Keratinocyte (primary cell): ENCODE results near the gene RARRES1.

Source experiments
- CTCF ChIP-seq, 3 experiments: IDR thresholded peaks in 1 of 3; conservative IDR thresholded peaks in 1 of 3; optimal IDR thresholded peaks in 1 of 3; 2 replicates in 2 of 3; 3 replicates in 1 of 3; pipeline versions ENCODE3 to v1.5.1; 2011; ENCODE audit warnings: low read length in 3 of 3, mild to moderate bottlenecking in 3 of 3, moderate library complexity in 2 of 3, control low read depth in 1 of 3, inconsistent platforms in 1 of 3; ENCODE audit not compliant: insufficient read depth in 2 of 3; ENCODE audit errors: extremely low read depth in 1 of 3
- EZH2 ChIP-seq: IDR thresholded peaks from one replicate; pipeline ENCODE4 v1.6.1; 2012; ENCODE audit warnings: inconsistent platforms, mild to moderate bottlenecking, low read length, moderate library complexity

DNA sequence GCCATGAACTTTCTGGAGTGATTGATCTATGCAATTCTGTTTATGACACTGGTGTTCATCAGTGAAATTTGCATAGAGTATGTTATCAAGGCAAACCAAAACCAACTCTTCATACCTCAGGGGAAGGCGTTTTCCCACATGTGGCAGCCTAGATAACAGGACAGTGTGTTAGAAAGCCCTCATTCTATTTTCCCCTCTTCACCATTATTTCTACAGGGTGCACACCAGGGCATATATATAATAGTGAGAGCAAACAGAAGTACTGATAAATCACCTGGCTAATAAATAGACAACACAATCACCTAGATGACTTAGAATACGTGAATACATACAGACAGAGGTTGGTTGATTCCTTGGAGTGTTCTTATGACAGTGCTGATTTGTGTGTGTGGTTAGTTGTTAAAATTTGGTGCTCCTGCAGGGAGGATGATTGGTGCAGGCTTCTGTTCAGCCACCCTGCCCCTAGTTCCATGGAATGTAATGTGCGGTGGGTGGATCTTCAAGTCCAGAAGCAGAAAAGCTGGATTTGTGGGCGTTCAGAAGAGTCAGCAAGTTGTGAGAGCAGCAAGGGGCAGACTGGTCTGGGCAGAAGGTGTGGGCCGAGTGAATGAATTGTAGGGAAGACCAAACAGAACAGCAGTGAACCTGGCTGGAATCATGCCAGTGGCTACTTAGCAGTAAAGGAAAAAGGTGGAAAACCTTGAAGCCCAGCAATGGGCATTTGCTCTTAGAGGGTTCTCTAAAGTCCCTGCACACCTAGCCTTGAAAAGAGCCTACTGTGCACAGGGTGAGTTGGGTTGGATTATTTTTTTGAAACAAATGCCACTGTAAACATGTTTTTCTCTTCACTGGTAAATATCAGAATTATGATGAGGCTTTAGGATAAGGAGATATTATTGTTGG, 11.7 kb upstream of the RARRES1 start:
- TF ChIP-seq CTCF (optimal IDR thresholded peaks at IDR 0.05 in 1 of 3, IDR thresholded peaks at IDR 0.05 in 1 of 3, conservative IDR thresholded peaks at IDR 0.05 in 1 of 3; ENCODE audit: extremely low read depth in 1 of 3, insufficient read depth in 2 of 3, low read length in 3 of 3) (no peak), EZH2 (no peak)
